Caki2 (cell line): ENCODE measurements around the gene DIO3. TPM values are rescaled to one million over a fixed set of nuclear protein-coding genes. Genes with fewer than 3 reads are reported as not detected.
A peak's percentile ranks its signal among the peaks of the same experiment; 100 is the strongest.

Source experiments
- DNase-seq: peaks from one replicate; pipeline ENCODE4 v3.0.0-alpha.2; 2015; ENCODE audit warnings: low read depth
- in situ Hi-C: cut with HindIII; loops from 2 replicates; pipeline ENCODE4 v1.10.0; 2016; ENCODE audit warnings: low sequenced_read_pairs, low pct_unique_long_range_greater_than_20kb, mixed read lengths
- total RNA-seq: library from RNA; depleted of rRNA; stranded (reverse); fragments of >200 nt; shearing (Covaris generic); gene quantifications from 2 replicates; pipeline ENCODE4 v1.2.3, GENCODE V29; 2014; ENCODE audit warnings: low replicate concordance; rRNA removed

DIO3 gene
- 0.71 TPM in 1 of 2 replicates, not detected in the other for total RNA-seq

GRCh38 chr14:101561145-101561896 is at the start of gene DIO3:
DIO3 (plus strand) TSS chr14:101561495.
- in situ Hi-C loops = no loop called here
- DNase-seq = peak; percentile 72

GRCh38 chr14:101511620-101512375 is 49.5 kb upstream of the DIO3 start:
- no peak for DNase-seq
- in situ Hi-C loops = no loop called here

GRCh38 chr14:101512376-101512695 is 49.0 kb upstream of the DIO3 start:
- no peak for DNase-seq
- in situ Hi-C loops = no loop called here

GRCh38 chr14:101514136-101514535 is 47.2 kb upstream of the DIO3 start:
- DNase-seq = no peak
- in situ Hi-C loops = no loop called here

GRCh38 chr14:101516401-101516800 is 44.9 kb upstream of the DIO3 start:
- in situ Hi-C loops = no loop called here
- no peak for DNase-seq

- in situ Hi-C loops = no loop called here
- DNase-seq = no peak
Measured at GRCh38 chr14:101518611-101519473, 42.5 kb upstream of the DIO3 start.

GRCh38 chr14:101520621-101521472 is 40.4 kb upstream of the DIO3 start:
- in situ Hi-C loops = no loop called here
- DNase-seq = no peak

- no peak for DNase-seq
- in situ Hi-C loops = no loop called here
Measured at GRCh38 chr14:101521473-101521915, 39.8 kb upstream of the DIO3 start.

GRCh38 chr14:101521978-101522377 is 39.3 kb upstream of the DIO3 start:
- in situ Hi-C loops = no loop called here
- no peak for DNase-seq

- DNase-seq = no peak
- in situ Hi-C loops = no loop called here
Measured at GRCh38 chr14:101525640-101526527, 35.4 kb upstream of the DIO3 start.

- no peak for DNase-seq
- in situ Hi-C loops = no loop called here
Measured at GRCh38 chr14:101527987-101528386, 33.3 kb upstream of the DIO3 start.

GRCh38 chr14:101529079-101529478 is 32.2 kb upstream of the DIO3 start:
- in situ Hi-C loops = no loop called here
- no peak for DNase-seq

- in situ Hi-C loops = no loop called here
- no peak for DNase-seq
Measured at GRCh38 chr14:101534198-101534597, 27.1 kb upstream of the DIO3 start.

GRCh38 chr14:101535232-101535631 is 26.1 kb upstream of the DIO3 start:
- in situ Hi-C loops = no loop called here
- DNase-seq = no peak

- in situ Hi-C loops = no loop called here
- DNase-seq = no peak
Measured at GRCh38 chr14:101535701-101536207, 25.5 kb upstream of the DIO3 start.

GRCh38 chr14:101537286-101537685 is 24.0 kb upstream of the DIO3 start:
- in situ Hi-C loops = no loop called here
- no peak for DNase-seq

GRCh38 chr14:101538878-101539277 is 22.4 kb upstream of the DIO3 start:
- DNase-seq = no peak
- in situ Hi-C loops = no loop called here
